Fibroblast of skin of left quadriceps (primary cell): ENCODE results near the gene PLA2G6.
"Not testable (repeated sequence)": the region's sequence is repeated elsewhere in the genome, so short reads cannot be mapped to it uniquely, and the experiment has no call there.

Experiments
- DNase-seq, 2 experiments: peaks; one replicate each; pipeline ENCODE4 v3.0.0-alpha.2; 2013; ENCODE audit warnings: low read depth in 2 of 2

The PLA2G6 gene

DNA sequence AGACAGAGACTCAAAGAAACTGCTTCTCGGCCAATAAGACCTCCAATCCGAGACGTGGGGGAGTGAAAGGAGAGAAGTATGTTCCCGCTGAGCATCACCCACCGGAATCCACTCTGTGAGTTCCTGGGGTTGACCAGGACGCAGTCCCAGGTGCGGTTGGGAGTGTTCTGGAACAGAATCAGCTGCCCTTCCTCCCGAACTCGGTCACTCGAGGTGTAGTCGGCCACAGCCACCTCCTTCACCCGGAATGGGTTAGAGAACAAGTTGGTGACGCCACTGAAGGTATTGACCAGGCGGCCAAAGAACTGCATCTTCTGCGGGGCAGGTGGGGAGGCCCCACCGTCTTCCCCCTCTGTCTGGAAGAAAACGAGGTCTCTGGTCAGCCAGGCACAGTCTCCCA lies 12.5 kb downstream of the PLA2G6 start:
- DNase-seq = no peak

DNA sequence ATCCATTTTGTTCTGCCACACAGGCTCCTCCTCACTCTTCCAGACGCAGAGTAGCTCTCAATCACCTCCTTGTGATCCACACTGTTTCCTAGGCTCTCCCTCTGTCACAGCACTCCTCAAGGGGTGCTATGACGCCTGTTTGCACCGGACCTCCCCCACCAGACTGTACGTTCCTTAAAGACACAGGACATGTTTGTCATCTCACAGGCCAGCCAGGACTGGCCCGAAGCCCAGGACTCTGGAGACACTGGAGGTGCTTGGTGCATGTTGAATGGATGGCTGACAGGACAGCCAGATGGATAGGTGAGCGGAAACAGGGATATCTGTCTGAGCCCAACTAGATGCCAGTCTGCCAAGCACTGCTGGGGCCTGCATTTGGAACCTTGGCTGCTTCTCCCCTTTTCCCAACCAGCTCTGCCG lies 13.6 kb downstream of the PLA2G6 start:
- no peak for DNase-seq

DNA sequence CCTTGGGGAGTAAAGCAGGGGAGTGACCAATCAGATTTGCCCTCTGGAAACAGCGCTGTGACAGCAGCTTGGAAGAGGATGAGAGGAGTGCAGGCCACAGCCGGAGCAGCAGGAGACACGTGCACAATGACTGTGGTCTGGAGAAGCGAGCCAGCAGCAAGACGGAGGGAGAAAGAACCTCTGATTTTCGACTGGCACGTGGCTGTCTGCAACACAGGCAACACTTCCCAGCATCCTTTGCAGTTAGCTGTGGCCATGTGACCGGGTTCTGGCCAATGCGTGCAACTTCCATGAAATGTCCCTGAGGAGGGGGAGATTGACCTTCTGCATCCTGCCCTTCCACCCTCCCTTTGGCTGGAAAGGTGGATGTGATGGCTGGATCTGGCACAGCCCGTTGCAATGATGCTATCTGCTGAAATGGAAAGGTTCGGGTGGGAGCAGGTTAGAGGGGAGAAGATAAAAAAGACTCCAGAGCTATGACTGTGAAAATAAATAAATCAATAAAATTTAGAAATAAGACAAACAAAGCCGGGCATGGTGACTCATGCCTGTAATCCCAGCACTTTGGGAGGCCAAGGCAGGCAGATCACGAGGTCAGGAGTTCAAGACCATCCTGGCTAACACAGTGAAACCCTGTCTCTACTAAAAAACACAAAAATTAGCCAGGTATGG lies 15.6 kb downstream of the PLA2G6 start:
- DNase-seq = no peak

DNA sequence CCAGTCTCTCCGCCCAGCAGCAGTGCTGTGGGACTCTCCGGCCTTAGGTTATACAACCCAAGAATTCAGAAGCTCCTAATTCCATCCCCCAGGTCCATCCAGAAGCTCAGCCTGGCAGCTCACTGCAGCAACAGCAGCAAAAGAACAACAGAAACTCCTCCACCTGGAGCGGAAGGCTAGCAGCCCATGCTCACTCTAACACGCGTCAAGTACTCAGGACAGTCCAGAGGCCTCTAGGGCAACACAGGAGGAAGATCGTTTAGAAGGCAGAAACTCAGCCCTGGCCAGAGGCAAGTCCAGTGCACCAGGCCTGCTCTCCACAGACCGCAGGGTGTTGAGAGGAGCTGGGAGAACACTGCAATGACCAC lies 17.1 kb downstream of the PLA2G6 start:
- no peak for DNase-seq

DNA sequence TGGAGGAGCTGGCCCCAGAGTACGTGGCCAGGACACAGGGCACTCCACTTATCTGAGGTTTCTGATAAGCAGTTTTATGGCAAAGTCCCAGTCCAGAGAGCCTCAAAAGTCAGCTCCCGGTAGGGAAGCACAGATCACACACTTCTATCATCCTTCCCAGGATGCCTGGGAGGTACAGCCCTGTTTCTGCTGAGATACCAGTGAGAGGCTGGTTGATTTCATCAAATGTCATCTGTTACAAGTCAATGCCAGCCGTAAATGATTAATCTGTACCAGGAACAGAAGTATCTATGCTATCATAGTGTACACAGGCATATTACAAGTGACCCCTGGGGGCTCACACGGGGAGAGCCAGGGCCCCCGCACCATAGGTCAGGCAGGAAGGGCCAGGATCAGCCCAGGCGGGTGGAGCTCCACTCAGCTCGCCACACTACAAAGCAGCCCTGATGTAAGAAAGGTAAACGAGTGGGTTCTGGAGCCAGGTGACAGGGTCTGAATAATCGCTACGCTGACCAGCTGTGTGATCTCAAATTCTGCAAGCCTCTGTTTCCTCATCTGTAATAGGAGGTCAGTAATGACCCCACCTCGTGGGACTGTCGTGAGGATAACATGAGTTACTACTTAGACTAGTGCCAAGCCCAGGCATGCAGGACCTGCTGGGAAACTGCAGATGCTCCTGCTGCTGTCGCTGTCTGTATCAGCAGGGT lies 17.6 kb downstream of the PLA2G6 start:
- DNase-seq = no peak

DNA sequence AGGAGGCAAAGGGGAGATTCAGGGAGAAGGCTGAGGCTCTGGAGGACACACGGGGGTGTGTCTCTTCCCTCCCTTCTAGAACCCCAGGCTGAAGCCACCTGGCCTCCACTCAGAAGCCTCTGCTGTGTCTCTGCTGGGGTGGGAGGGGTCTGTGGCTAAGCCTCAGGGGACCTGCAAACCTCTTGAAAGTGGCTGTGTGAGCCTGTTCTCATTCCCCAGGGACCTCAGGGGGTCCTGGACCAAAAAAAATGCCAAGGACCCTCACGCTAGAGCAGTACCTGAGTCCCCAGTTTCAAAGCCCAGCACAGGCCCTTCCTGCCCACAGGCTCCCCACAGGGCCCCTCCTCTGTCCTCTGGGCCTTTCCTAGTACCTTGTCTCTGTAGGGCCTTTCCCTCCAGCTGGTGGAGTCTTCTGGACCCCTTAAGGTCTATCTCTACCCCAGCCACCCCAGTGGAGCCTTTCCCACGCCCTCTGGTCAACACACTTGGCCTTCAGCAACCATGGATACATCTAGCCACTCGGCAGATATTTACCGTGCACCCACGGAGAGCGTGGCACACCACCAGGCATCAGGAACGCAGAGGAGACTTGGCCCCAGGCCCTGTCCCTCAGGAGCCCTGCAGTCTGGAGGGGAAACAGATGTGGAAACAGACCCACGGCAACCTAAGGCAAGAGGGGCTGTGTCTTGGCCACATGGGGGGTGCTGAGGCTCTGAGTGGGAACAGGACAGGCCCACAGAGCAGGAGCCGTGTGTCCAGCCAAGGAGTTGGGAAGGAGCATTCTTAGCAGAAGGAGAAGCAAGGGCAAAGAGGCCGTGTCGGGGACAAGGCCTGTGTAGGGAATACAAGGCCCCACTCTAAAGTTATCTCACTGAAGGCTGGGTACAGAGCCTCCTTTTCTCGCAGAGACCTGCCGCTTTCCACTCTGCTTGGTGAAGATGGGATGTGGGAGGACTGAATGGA lies 18.5 kb downstream of the PLA2G6 start:
- no peak for DNase-seq

DNA sequence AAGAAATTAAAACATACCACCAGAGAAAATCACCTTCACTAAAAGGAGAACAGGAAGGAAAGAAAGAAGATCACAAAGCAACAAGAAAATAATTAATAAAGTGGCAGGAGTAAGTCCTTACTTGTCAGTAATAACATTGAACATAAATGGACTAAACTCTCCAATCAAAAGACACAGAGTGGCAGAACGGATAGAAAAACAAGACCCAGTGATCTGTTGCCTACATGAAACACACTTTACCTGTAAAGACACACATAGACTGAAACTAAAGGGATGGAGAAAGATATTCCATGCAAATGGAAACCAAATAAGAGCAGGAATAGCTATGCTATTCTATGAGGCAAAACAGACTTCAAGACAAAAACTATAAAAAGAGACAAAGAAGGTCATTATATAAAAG lies 25.9 kb downstream of the PLA2G6 start:
- DNase-seq = no peak

DNA sequence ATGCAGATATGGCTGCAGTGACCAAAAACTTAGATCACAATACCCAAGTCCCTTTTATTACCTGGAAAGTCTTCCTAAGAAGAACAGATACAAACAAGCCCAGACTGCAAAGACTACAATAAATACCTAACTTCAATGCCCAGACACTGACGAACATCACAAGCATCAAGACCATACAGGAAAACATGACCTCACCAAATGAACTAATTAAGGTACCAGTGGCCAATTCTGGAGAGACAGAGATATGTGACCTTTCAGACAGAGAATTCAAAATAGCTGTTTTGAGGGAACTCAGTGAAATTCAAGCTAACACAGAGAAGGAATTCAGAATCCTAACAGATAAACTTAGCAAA lies 27.1 kb downstream of the PLA2G6 start:
- DNase-seq = not testable (repeated sequence)

DNA sequence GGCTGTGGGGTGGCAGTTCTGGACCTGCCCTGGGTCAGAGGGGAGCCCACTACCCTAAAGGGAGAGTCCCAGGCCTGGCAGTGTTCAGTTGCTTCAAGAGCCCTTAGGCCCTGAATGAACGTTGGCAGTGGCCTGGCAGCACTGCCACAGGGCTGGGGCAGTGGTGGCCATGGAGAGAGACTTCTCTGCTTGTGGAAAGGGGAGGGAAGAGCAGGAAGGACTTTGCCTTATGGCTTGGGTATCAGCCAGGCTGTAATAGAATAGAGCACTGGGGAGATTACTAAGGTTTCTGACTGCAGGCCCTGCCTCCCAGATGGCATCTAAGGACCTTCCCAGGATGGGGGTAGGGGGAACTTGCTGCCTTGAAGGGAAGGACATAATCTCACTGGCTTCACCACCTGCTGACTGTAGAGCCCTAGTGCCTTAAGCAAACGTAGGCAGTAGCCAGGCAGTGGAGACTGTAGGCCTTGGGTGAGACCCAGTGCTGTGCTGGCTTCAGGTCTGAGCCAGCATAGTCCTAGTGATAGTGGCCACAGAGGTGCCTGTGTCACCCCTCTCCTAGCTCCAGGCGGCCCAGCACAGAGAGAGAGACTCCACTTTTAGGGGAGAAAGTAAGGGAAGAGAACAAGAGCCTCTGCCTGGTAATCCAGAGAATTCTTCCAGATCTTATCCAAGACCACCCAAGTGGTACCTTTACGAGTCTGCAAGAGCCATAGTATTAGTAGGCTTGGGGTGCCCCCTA lies 27.6 kb downstream of the PLA2G6 start:
- no peak for DNase-seq

DNA sequence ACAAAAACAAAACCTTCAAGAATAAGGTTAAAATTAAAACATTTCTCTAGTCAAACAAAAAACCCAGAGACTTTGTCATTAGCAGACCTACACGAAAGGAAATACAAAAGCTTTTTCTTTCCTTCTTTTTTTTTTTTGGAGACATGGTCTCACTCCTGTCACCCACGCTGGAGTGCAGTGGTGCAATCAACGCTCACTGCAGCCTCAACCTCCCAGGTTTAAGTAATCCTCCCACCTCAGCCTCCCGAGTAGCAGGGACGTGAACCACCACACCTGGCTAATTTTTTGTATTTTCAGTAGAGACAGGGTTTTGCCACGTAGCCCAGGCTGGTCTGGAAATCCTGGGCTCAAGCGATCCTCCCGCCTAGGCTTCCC lies 30.5 kb downstream of the PLA2G6 start:
- DNase-seq = no peak

DNA sequence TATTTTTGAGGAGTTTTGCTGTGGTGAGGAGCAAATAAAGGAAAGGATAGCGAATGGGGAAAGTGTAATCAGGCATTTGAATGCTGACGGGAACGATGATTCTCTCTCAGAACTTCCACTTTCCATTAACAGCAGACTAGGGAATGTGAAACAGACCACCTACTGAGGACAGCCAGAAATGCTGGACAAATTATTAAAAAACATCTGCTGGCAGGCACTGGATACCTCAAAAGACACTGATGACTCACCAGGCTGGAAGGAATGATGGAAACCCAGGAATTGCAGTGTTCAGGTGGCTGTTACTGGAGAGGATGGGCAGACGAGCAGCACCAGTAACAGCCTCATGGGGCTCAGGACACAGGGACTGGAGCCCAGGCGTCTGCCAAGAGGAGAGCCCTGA lies 33.4 kb downstream of the PLA2G6 start:
- peak; percentile 42 to 56 for DNase-seq

DNA sequence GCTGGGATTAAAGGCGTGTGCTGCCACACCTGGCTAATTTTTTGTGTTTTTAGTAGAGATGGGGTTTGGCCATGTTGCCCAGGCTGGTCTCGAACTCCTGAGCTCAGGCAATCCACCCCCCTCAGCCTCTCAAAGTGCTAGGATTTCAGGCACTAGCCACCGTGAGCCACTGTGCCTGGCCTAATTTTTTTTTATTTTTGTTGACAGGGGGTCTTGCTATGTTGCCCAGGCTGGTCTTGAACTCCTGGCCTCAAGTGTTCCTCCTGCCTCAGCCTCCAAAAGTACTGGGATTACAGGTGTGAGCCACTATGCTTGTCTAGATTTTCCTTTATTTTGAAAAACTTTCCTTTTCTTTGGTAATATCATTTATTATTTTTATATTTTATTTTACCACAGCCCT lies 35.5 kb downstream of the PLA2G6 start:
- DNase-seq = not testable (repeated sequence)

DNA sequence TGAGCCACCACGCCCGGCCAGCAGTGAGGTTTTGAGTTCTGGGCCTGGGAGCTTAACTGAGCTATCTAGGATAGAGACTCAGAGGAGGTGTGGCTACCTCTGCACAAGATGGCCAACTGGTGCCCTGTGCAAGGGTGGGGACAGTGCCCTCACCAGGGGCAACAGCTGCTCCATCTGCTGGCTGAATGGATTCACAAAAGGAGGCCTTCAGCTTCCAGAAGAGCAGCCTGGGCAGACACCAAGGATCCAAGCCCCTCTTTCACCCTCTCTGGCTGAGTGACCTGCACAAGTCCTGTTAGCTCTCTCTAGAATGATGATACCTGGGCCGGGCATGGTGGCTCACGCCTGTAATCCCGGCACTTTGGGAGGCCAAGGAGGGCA lies 37.6 kb downstream of the PLA2G6 start:
- DNase-seq = no peak

DNA sequence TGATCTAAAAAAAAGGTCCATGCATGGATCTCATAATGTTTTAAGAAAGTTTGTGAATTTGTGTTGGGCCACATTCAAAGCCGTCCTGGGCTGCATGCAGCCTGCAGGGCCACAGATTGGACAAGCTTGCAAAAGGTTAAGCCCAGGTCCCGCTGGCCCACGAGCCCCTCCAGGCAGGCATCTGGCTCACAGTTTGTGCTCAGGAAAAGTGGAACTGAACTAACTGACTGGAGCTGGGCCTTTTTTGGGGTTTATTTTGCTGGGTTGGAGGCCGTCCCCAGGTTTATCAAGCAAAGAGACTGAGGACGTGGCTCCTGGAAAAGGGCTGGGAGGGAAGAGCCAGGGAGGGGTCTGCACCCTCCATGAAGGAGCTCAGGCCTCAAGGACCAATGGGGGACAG lies 39.0 kb downstream of the PLA2G6 start:
- no peak for DNase-seq

DNA sequence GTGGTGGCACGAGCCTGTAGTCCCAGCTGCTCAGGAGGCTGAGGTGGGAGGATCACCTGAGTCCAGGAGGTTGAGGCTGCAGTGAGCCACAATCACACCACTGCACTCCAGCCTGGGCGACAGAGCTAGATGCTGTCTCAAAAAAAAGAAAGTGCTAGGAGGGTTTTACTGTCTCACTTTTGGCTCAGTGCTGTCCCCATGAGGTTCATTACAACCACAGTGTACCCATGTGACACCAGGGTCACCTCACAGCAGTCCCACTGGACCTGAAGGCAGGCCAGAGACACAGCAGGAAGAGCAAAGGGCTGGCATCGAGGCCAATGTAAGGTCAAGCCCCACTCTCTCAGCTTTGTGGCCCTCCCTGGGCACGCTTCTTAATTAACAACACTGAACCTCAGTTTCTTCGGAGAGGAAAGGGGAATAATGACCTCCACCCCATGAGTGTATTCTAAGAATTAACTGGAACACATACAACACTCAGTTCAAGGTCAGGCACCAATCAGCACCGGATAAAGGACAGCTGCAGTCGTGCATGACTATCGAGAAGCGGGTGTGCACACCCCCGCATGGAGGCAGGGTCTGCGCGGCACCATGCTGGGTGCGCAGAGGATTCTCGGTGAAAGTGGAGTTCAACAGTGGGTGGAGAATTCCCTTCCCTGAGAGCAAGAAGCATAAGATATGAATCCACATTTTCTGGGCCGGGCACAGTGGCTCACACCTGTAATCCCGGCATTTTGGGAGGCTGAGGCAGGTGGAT lies 40.2 kb downstream of the PLA2G6 start:
- no peak for DNase-seq

DNA sequence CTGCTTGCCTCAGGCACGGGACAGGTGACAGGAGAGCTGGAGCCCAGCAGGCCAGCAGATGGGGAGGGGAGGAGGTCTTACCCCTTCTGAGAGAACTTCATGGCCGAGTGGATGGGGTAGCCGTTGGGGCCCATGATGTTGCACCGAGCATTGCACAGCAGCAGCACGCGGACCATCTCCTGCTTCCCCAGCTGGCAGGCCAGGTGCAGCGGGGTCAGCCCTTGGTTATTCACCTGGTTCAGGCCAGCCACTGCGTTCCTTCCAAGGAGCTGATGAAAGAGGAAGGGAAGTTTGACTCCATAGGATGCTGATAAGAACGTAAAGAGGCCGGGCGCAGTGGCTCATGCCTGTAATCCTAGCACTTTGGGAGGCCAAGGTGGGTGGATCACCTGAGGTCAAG lies 41.7 kb downstream of the PLA2G6 start:
- DNase-seq = no peak

DNA sequence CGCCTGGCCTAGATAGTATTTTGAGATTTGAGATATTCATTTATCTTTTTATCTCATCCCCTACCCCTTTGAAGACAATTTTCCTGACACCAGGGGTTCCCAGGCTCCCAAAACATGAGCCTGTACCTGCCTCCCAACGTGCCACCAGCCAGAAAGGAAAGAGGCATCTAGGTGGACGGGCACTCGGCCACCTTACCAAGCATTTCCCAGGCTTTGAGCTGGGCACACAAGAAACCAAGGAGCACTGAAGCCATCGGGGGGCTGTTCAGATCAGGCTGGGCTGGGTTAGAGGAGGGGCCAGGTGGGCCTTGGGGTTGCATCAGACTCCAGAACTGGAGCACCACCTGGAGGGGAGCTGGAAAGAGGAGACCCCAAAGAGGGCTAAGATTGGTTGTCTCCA lies 42.7 kb downstream of the PLA2G6 start:
- no peak for DNase-seq

DNA sequence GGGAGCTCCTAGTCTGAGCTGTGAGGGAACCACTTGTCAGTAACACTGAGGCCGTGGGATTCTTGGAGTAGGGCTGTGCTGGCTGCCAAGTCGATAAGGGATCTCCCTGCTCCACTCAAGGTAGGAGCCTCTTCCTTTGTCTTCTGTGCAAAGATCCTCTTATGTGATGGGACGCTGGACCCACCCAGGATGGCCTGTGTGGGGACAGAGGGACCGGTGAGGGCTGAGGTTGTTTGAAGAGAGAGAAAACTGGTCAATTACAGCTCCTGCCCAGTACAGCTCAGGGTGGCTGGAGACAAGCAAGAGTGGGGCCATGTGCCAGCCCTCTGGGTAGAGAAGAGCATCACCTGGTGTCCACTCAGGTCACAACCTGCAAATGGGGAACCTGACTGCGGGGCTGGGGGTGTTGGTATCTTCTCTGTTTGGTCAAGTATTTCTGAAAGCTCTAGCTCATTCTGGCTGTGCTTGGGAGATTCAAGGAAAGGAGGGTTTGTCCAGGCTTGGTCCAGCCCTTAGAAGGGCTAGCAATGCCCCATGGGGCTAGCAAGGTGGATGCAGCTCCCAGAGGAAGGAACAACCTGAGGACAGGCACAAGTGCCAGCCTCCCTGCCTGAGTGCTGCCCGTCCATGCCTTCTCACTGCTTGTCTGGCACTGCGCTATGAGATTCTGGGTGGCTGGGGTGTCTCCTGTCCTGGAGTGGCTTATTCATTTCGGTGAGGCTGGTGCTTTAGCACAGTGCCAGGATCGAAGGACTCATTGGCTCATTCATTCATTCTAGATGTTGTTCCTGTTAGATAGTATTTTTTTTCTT lies 43.5 kb downstream of the PLA2G6 start:
- DNase-seq = no peak

DNA sequence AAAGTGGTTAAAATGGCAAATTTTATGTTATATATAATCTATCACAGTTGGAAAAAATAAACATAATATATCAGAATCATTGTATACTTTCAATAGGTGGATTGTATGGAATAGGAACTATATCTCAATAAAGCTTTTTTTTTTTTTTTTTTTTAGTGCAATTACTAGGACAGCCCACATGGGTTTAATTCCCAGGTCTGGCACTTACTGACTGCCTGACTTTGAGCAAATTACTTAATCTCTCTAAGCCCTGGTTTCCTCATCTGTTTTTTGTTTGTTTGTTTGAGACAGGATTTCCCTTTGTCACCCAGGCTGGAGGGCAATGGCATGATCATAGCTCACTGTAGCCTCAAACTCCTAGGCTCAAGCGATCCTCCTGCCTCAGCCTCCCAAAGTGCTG lies 45.0 kb downstream of the PLA2G6 start:
- DNase-seq = no peak

DNA sequence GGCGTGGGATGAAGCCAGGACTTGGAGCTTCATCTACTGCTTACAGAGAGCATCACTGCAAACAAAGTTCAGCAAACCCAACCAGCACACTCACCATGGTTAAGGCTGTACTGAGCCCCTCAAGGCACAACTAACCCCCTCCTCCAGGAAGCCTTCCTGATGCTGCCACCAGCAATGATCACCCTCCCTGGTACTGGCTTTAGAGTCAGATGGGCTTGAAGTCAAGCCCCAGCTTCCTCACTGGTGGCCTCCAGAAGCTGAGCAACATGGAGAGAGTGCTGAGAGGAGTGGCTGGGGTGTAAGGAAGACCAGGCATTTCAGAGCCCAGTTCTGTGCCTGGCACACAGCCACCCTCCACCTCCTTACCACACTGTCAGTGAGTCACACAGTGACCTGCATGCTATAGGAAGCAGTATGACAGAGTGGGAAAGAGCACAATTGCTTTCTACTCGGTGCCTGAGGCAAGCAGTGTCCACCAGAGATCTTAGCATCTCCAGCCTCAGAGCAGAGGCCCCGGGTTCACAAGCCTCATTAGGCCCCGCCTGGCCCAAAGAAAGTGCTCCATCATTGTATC lies 46.4 kb downstream of the PLA2G6 start:
- DNase-seq = peak; percentile 39 to 48
